Mucosa of descending colon (tissue), 3 donors: ENCODE results near the gene DNAH7. TPM values are rescaled to one million over a fixed set of nuclear protein-coding genes. Genes with fewer than 3 reads are reported as not detected.

ENCODE experiments used
- ATAC-seq: fragments of 200-7000 bp; cut with Tn5 transposase; one replicate; pipeline ENCODE4 v1.9.1; 2020; ENCODE audit warnings: mild to moderate bottlenecking, moderate library complexity
- DNase-seq, 3 donors: peaks; one replicate each; pipeline ENCODE4 v3.0.0-alpha.2; 2020
- H3K36me3 ChIP-seq: fragments of 200-600 bp; one replicate; pipeline ENCODE4 v1.8.0; 2021; ENCODE audit warnings: low read depth, mild to moderate bottlenecking
- H3K4me1 ChIP-seq: fragments of 200-600 bp; one replicate; pipeline ENCODE4 v1.8.0; 2021; ENCODE audit warnings: low read depth, mild to moderate bottlenecking
- H3K4me3 ChIP-seq: fragments of 200-600 bp; one replicate; pipeline ENCODE4 v1.8.0; 2021; ENCODE audit warnings: mild to moderate bottlenecking
- H3K9me3 ChIP-seq: fragments of 200-600 bp; one replicate; pipeline ENCODE4 v1.8.0; 2021; ENCODE audit warnings: mild to moderate bottlenecking
- intact Hi-C, 2 donors: fragments of 100-400 bp; cut with DNase I in 1 of 2; cut with micrococcal nuclease in 1 of 2; formaldehyde crosslinking; loops; one replicate each; pipeline versions ENCODE4 v1.11.0 to v1.11.1; 2022; cut with DNase I, micrococcal nuclease
- total RNA-seq, 3 donors: library from RNA; stranded (reverse); fragmentation: NEBNext Ultra II Directional in 2 of 3; extraction: Animal tissue kit (Norgen Biotek cat#: 25700) in 2 of 3; gene quantifications; one replicate each; pipeline versions ENCODE4 v1.2.1 to v1.2.4, GENCODE V29; 2021 to 2023
- TF ChIP-seq, protein P1 (sequence below): fragments of 200-600 bp; IDR thresholded peaks from one replicate; pipeline ENCODE4 v1.8.0; 2022; ENCODE audit warnings: antibody characterized with exemption, mild to moderate bottlenecking
- donor health status: DM: no; HTN: no; CAD: no; lungs with moderate emphysema.
- donor health status: DM: no; HTN: no; CAD: no.
- donor health status: DM: no; HTN: yes; CAD: no.

The DNAH7 gene
- total RNA-seq, 3 donors from 2014 or later, result 3.0 to 9.3 (median 5.5) TPM

DNA sequence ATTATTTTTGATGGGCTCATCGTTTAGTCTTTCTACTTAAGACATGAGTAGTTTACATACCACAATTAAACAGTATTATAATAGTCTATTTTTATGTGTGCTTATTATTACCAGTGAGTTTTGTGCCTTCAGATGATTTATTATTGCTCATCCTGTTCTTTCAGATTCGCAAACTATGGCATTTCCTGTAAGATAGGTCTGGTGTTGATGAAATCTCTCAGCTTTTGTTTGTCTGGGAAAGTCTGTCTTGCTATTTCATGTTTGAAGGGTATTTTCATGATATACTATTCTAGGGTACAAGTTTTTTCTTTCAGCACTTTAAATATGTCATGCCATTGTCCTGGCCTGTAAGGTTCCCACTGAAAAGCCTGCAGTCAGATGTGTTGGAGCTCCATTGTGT lies 101.3 kb downstream of the DNAH7 start:
- Histone ChIP-seq H3K4me1 (no peaks in the 10 kb centered on the region), H3K4me3 (no peak overlapping the region), H3K9me3 (no peaks in the 10 kb centered on the region), H3K36me3 (no peaks in the 10 kb centered on the region)
- ATAC-seq, result no peak
- DNase-seq, result no peak
- TF ChIP-seq, protein P1, sequence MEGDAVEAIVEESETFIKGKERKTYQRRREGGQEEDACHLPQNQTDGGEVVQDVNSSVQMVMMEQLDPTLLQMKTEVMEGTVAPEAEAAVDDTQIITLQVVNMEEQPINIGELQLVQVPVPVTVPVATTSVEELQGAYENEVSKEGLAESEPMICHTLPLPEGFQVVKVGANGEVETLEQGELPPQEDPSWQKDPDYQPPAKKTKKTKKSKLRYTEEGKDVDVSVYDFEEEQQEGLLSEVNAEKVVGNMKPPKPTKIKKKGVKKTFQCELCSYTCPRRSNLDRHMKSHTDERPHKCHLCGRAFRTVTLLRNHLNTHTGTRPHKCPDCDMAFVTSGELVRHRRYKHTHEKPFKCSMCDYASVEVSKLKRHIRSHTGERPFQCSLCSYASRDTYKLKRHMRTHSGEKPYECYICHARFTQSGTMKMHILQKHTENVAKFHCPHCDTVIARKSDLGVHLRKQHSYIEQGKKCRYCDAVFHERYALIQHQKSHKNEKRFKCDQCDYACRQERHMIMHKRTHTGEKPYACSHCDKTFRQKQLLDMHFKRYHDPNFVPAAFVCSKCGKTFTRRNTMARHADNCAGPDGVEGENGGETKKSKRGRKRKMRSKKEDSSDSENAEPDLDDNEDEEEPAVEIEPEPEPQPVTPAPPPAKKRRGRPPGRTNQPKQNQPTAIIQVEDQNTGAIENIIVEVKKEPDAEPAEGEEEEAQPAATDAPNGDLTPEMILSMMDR, result no peak
- intact Hi-C loops, result no loop called here

DNA sequence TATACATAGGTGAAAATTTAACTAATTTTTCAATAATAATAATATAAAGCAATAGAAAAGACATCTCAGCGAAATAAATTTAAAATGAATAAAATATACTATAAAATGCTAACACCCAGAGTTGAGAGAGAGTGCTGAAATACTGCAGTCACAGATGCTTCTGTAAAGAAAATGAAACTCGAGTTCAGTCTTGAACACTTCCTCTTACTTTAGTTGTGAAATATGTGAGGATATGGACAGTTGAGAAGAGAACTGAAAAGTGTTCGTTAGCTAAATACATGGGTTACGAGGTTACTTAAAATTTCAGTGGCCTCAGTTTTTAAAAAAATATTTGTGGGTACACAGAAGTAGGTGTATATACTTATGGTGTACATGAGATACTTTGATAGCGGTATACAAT lies 106.8 kb downstream of the DNAH7 start:
- Histone ChIP-seq H3K4me3 (no peak overlapping the region), H3K4me1 (no peaks in the 10 kb centered on the region), H3K9me3 (no peaks in the 10 kb centered on the region), H3K36me3 (no peaks in the 10 kb centered on the region)
- DNase-seq (no peak), ATAC-seq (no peak)
- TF ChIP-seq, protein P1, result no peak
- intact Hi-C loops, result no loop called here

DNA sequence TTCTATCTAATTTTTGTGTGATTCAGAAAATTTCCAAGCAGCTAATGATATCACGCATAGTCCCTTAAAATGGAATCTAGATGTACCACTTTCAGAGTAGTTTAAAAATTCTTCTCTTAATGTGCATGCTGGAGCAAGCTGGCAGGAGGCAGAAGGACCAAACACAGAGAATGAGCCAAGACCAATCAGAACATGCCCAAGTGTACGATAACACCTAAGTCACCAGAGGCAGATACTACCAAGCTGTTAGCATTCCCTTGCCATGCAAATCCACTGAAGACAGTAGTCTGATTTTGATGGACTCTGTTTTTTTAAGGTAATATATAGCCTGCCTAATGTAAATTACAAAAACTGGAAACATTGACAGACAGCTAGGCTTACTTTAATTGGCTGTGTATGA lies 109.3 kb downstream of the DNAH7 start:
- no peak for ATAC-seq
- Histone ChIP-seq H3K36me3 (no peaks in the 10 kb centered on the region), H3K4me3 (no peak overlapping the region), H3K9me3 (no peaks in the 10 kb centered on the region), H3K4me1 (no peaks in the 10 kb centered on the region)
- intact Hi-C loops, result no loop called here
- TF ChIP-seq, protein P1, result no peak
- DNase-seq, result no peak

DNA sequence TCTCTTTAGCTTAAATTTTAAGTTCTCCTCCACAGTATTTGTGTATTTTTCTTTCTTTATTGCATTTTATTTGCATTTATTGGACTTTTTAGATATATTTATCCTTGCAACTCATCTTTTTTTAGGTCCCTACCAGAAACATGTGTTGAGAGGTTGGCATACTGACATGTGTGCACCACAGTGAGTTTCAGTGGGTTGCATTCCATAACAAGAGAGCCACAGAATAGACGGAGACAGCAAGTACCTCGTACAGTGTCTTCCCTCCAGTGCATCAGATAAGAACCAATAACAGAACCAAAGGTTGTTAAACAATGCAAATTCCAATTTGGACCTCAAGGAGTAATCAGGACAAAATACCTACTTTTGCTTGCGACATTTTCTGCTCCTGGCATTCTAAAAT lies 111.9 kb downstream of the DNAH7 start:
- DNase-seq (no peak), ATAC-seq (no peak)
- Histone ChIP-seq H3K36me3 (no peaks in the 10 kb centered on the region), H3K9me3 (peaks cover 3% of the 10 kb centered on the region), H3K4me1 (no peaks in the 10 kb centered on the region), H3K4me3 (no peak overlapping the region)
- intact Hi-C loops, result no loop called here
- TF ChIP-seq, protein P1, result no peak

DNA sequence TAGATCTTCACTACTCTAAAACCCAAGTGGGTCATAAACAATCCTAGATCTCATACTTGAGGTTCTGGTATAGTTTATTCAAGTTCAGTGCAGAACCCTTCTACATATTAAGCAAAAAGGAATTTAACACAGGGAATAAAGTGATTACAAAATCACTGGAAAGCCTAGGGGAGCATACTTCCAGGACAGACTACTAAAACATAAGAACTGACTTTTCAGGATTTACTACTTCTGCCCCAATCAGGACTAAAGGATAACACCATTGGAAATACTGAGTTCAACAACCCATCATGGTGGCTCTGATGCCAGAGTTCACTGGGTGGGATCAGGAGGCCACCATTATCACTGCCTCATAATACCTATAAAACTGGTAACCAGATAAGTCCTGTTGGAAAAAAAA lies 123.6 kb downstream of the DNAH7 start:
- no peaks in the 10 kb centered on the region for H3K36me3 ChIP-seq
- no peak for DNase-seq
- TF ChIP-seq, protein P1, result no peak
- no peak for ATAC-seq
- no peak overlapping the region for H3K4me3 ChIP-seq
- H3K4me1 ChIP-seq, result no peaks in the 10 kb centered on the region
- intact Hi-C loops, result no loop called here
- H3K9me3 ChIP-seq, result no peaks in the 10 kb centered on the region

DNA sequence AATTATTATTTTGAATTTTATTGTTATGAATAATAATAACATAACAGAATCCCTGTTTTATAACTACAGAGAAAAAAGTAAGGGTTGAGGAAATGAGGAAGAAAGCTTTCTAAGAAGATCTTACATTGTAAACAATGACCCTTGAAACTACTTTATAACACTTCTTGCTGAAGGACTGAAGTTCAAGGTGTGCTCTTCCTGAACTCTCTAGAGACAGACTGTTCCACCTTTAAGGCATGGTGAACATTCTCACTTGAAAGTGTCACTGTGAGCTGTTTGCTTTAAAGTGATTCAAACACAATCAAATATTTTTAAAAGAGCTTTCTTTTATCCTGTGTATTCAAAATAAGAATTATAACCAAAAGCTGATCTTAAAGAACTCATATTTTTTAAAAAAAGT lies 131.5 kb downstream of the DNAH7 start:
- TF ChIP-seq, protein P1, result no peak
- no peak overlapping the region for H3K4me3 ChIP-seq
- H3K9me3 ChIP-seq, result no peaks in the 10 kb centered on the region
- H3K36me3 ChIP-seq, result no peaks in the 10 kb centered on the region
- ATAC-seq (peak; percentile 93), DNase-seq (no peak)
- H3K4me1 ChIP-seq, result peaks cover 8% of the 10 kb centered on the region
- intact Hi-C loops, result no loop called here
